A549 (cell line): ENCODE data around the gene INPP5A. TPM values are rescaled to one million over a fixed set of nuclear protein-coding genes. Genes with fewer than 3 reads are reported as not detected.

Source experiments
- ATAC-seq, 2 experiments: fragments of 200-7000 bp in 1 of 2; fragments of >200 bp in 1 of 2; cut with Nextera tagmentation in 1 of 2; cut with Tn5 transposase in 1 of 2; 3 replicates each; pipeline versions ENCODE4 v1.8.0 to v1.9.1; 2018 to 2020; ENCODE audit warnings: mild to moderate bottlenecking in 1 of 2, moderate library complexity in 1 of 2
- CTCF ChIA-PET: fragments of 300-600 bp; sonication (Branson Sonifier 250); formaldehyde crosslinking; extraction: SDS; loops from one replicate; lab custom pipeline; 2021; ENCODE audit warnings: antibody characterized with exemption, inconsistent platforms; lab: Yijun Ruan, JAX
- POLR2A ChIA-PET: fragments of 350-600 bp; formaldehyde crosslinking; extraction: SDS; loops from one replicate; lab custom pipeline; 2021; ENCODE audit warnings: antibody characterized with exemption, inconsistent platforms; lab: Yijun Ruan, JAX
- DNase-seq, 2 experiments: peaks; one replicate each; pipeline versions ENCODE4 v3.0.0 to v3.0.0-alpha.2; 2011 to 2016; ENCODE audit warnings: low read depth in 1 of 2, low spot score in 1 of 2
- FAIRE-seq: peaks from 2 replicates; lab custom pipeline; 2011; peaks lifted over from hg19 to GRCh38; lab: Jason Lieb, UNC
- H3K27ac ChIP-seq, 2 experiments: fragments of >200 bp; sonication (Bioruptor Twin); formaldehyde crosslinking; 3 replicates each; pipeline ENCODE4 v1.5.1; 2016 to 2017
- H3K4me1 ChIP-seq: fragments of >200 bp; sonication (Bioruptor Twin); formaldehyde crosslinking; 3 replicates; pipeline ENCODE4 v1.6.1; 2016
- H3K4me2 ChIP-seq: fragments of >200 bp; sonication (Bioruptor Twin); formaldehyde crosslinking; 3 replicates; pipeline ENCODE4 v1.6.1; 2016
- H3K4me3 ChIP-seq: fragments of >200 bp; sonication (Bioruptor Twin); formaldehyde crosslinking; 3 replicates; pipeline ENCODE4 v1.5.1; 2016
- H3K9me3 ChIP-seq: fragments of >200 bp; sonication (Bioruptor Twin); formaldehyde crosslinking; 3 replicates; pipeline ENCODE4 v1.6.1; 2016
- BCL3 ChIP-seq: fragments of >200 bp; sonication (Bioruptor Twin); formaldehyde crosslinking; IDR thresholded peaks from 3 replicates; pipeline ENCODE4 v1.6.1; 2016
- BHLHE40 ChIP-seq: IDR thresholded peaks from 2 replicates; pipeline ENCODE4 v1.6.1; 2012; ENCODE audit warnings: low read depth, low read length, inconsistent platforms
- CEBPB ChIP-seq, 2 experiments: fragments of >200 bp in 1 of 2; sonication (Bioruptor Twin) in 1 of 2; formaldehyde crosslinking in 1 of 2; IDR thresholded peaks; 2 replicates each; pipeline ENCODE4 v1.6.1; 2012 to 2016
- FOSL2 ChIP-seq, 2 experiments: fragments of 450-650 bp in 1 of 2; fragments of >200 bp in 1 of 2; sonication (Bioruptor Twin) in 1 of 2; formaldehyde crosslinking; IDR thresholded peaks; 2 replicates each; pipeline versions ENCODE4 v1.5.0 to v1.6.1; 2016 to 2020; ENCODE audit warnings: mild to moderate bottlenecking in 1 of 2, moderate library complexity in 1 of 2
- FOXS1 ChIP-seq: fragments of 250-450 bp; sonication (Bioruptor Pico); IDR thresholded peaks from 2 replicates; pipeline ENCODE4 v1.5.0; 2020; ENCODE audit warnings: mild to moderate bottlenecking, moderate library complexity
- HMGXB4 ChIP-seq: fragments of 250-450 bp; sonication (Bioruptor Pico); IDR thresholded peaks from 2 replicates; pipeline ENCODE4 v1.5.0; 2021; ENCODE audit warnings: mild to moderate bottlenecking, moderate library complexity, borderline replicate concordance
- HOXB13 ChIP-seq: fragments of 250-450 bp; sonication (Bioruptor Pico); IDR thresholded peaks from 2 replicates; pipeline ENCODE4 v1.5.0; 2020; ENCODE audit warnings: low read depth, mild to moderate bottlenecking, moderate library complexity
- JUN ChIP-seq, 2 experiments: fragments of >200 bp; sonication (Bioruptor Twin); formaldehyde crosslinking; IDR thresholded peaks; 2 replicates in 1 of 2; 3 replicates in 1 of 2; pipeline ENCODE4 v1.6.1; 2016 to 2017
- KDM5A ChIP-seq: fragments of 200-600 bp; sonication (generic); IDR thresholded peaks from 2 replicates; pipeline ENCODE4 v1.6.1; 2016; ENCODE audit warnings: antibody characterized with exemption, mild to moderate bottlenecking
- MYC ChIP-seq: IDR thresholded peaks from 2 replicates; pipeline ENCODE4 v1.6.1; 2012; ENCODE audit warnings: mild to moderate bottlenecking, inconsistent platforms, low read length, improper control_type of control experiment, borderline replicate concordance
- POLR2A ChIP-seq: IDR thresholded peaks from 2 replicates; pipeline ENCODE4 v1.6.1; 2012; ENCODE audit warnings: mild to moderate bottlenecking, low read length
- RARB ChIP-seq: fragments of 250-450 bp; sonication (Bioruptor Pico); IDR thresholded peaks from 2 replicates; pipeline ENCODE4 v1.8.0; 2021; ENCODE audit warnings: mild to moderate bottlenecking, moderate library complexity
- RFX5 ChIP-seq: fragments of 450-650 bp; IDR thresholded peaks from 2 replicates; pipeline ENCODE4 v1.7.1; 2014; ENCODE audit warnings: antibody characterized with exemption, mild to moderate bottlenecking, moderate library complexity
- SREBF2 ChIP-seq: fragments of 450-650 bp; IDR thresholded peaks from 2 replicates; pipeline ENCODE4 v1.6.1; 2014; ENCODE audit warnings: mild to moderate bottlenecking, moderate library complexity
- USF2 ChIP-seq: fragments of 450-650 bp; IDR thresholded peaks from 2 replicates; pipeline ENCODE4 v1.6.1; 2014; ENCODE audit warnings: antibody characterized with exemption
- ZC3H11A ChIP-seq: fragments of 450-650 bp; IDR thresholded peaks from 2 replicates; pipeline ENCODE4 v1.6.1; 2014; ENCODE audit warnings: antibody characterized with exemption, mild to moderate bottlenecking
- ZNF302 ChIP-seq: fragments of 250-450 bp; sonication (Bioruptor Pico); IDR thresholded peaks from 2 replicates; pipeline ENCODE4 v1.9.0; 2021; ENCODE audit warnings: inconsistent platforms, mild to moderate bottlenecking, moderate library complexity
- ZSCAN20 ChIP-seq: fragments of 250-450 bp; sonication (Bioruptor Pico); IDR thresholded peaks from 2 replicates; pipeline ENCODE4 v1.8.0; 2022; ENCODE audit warnings: mild to moderate bottlenecking, moderate library complexity
- WGBS: methylation state at CpG from one replicate; pipeline ENCODE4 v1.1.6; 2017; ENCODE audit errors: missing lambda C conversion rate; 5-methylcytosine and 5-hydroxymethylcytosine counted together
- polyA plus RNA-seq, 4 experiments: library from polyadenylated mRNA; depleted of rRNA in 3 of 4; stranded (reverse); fragments of >200 nt; fragmentation: RNase III in 1 of 4; extraction: RNeasy Plus Mini Kit Qiagen cat#74134 plus additional on column Dnase treatment in 1 of 4; gene quantifications; 2 replicates in 3 of 4; 3 replicates in 1 of 4; pipeline ENCODE4 v1.2.3, GENCODE V29; 2011 to 2017
- TF ChIP-seq, protein P1 (sequence below): IDR thresholded peaks from 2 replicates; pipeline ENCODE4 v1.6.1; 2012
- TF ChIP-seq, protein P2 (sequence below): fragments of 200-600 bp; sonication (generic); IDR thresholded peaks from 2 replicates; pipeline ENCODE4 v1.6.1; 2016; ENCODE audit warnings: antibody characterized with exemption, mild to moderate bottlenecking, moderate library complexity

INPP5A gene
- polyA plus RNA-seq, 2 of the 4 experiments (the other 2 are of a cell fraction), result 13.7 to 15.1 TPM

DNA sequence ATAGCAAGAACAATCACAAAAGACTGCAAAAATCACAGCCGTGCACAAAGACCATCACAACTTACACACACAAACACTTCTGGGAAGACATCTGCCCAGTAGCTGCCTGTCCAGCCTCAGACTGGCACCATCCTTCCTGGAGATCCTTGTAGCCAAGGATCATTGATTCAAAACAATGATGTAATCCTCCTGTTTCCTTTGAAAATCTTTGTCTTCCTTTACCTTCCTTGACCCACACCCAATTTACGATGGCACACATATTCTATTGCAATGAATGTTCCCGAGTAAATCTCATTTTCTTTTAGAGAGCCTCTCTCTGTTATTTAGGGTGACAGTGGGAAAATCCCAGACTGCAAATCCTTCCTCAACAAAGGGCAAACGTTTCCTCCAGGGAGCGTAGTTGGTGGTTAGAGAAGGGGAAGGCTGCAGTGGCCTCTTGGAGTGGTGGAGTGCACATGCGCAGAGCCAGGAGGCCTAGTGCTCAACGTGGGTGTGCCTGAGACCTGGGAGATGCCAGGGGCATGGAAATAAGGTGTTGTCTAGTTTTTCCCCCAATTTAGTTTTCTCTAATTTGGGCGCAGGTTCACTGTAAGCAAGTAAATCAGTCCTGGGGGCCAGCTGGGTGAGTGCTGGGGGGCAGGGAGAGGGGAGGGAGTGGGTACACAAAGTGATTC lies 3.1 kb upstream of the INPP5A start:
- no peak overlapping the region for H3K4me2 ChIP-seq
- DNase-seq (no peak), FAIRE-seq (no peak), ATAC-seq (no peak)
- H3K4me3 ChIP-seq, result no peak overlapping the region
- ChIA-PET POLR2A (no interaction called here), CTCF (interaction anchor here (1.2 to 3.7 kb wide), 2 partner anchors 14 to 75 kb away, joined by 3 to 20 read pairs; no protein-coding TSS in a partner anchor)
- H3K9me3 ChIP-seq, result peaks cover 5% of the 10 kb centered on the region; the same call in 1 of the 3 replicates
- peaks cover 28% of the 10 kb centered on the region for H3K4me1 ChIP-seq
- TF ChIP-seq, protein P1, sequence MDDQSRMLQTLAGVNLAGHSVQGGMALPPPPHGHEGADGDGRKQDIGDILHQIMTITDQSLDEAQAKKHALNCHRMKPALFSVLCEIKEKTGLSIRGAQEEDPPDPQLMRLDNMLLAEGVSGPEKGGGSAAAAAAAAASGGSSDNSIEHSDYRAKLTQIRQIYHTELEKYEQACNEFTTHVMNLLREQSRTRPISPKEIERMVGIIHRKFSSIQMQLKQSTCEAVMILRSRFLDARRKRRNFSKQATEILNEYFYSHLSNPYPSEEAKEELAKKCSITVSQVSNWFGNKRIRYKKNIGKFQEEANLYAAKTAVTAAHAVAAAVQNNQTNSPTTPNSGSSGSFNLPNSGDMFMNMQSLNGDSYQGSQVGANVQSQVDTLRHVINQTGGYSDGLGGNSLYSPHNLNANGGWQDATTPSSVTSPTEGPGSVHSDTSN, result no peak
- TF ChIP-seq RARB (CRISPR knock-in tag), result no peak
- no peak for TF ChIP-seq CEBPB (IDR thresholded peaks at IDR 0.05)
- TF ChIP-seq FOXS1, result no peak
- TF ChIP-seq FOSL2 (IDR thresholded peaks at IDR 0.05), result no peak
- TF ChIP-seq FOSL2 (CRISPR knock-in tag; IDR thresholded peaks at IDR 0.05), result no peak
- TF ChIP-seq JUN (IDR thresholded peaks at IDR 0.05), result no peak
- TF ChIP-seq HMGXB4 (CRISPR knock-in tag), result no peak
- TF ChIP-seq USF2, result no peak
- H3K27ac ChIP-seq, result no peak overlapping the region
- WGBS, result 84% methylated on average over 8 of the region's 8 CpGs

GRCh38 chr10:132535065-132535651 lies 2.4 kb upstream of the INPP5A start:
- H3K4me1 ChIP-seq, result peaks cover 28% of the 10 kb centered on the region

More at GRCh38 chr10:132535065-132535651, 2.4 kb upstream of the INPP5A start:
- H3K4me3 ChIP-seq, result no peak overlapping the region
- no peak overlapping the region for H3K4me2 ChIP-seq
- CTCF ChIA-PET, result interaction anchor here (0.7 to 1.5 kb wide), 3 partner anchors 22 to 76 kb away, joined by 3 to 4 read pairs (median 3); no protein-coding TSS in a partner anchor
- no peak for DNase-seq
- H3K9me3 ChIP-seq, result peaks cover 5% of the 10 kb centered on the region; the same call in 1 of the 3 replicates
- TF ChIP-seq BCL3 (no peak), HOXB13 (CRISPR knock-in tag) (no peak), BHLHE40 (no peak), RFX5 (no peak), ZSCAN20 (CRISPR knock-in tag) (no peak), SREBF2 (no peak), ZNF302 (CRISPR knock-in tag) (no peak), HMGXB4 (CRISPR knock-in tag) (no peak), KDM5A (no peak), POLR2A (no peak), MYC (no peak), ZC3H11A (no peak)
- TF ChIP-seq, protein P2, sequence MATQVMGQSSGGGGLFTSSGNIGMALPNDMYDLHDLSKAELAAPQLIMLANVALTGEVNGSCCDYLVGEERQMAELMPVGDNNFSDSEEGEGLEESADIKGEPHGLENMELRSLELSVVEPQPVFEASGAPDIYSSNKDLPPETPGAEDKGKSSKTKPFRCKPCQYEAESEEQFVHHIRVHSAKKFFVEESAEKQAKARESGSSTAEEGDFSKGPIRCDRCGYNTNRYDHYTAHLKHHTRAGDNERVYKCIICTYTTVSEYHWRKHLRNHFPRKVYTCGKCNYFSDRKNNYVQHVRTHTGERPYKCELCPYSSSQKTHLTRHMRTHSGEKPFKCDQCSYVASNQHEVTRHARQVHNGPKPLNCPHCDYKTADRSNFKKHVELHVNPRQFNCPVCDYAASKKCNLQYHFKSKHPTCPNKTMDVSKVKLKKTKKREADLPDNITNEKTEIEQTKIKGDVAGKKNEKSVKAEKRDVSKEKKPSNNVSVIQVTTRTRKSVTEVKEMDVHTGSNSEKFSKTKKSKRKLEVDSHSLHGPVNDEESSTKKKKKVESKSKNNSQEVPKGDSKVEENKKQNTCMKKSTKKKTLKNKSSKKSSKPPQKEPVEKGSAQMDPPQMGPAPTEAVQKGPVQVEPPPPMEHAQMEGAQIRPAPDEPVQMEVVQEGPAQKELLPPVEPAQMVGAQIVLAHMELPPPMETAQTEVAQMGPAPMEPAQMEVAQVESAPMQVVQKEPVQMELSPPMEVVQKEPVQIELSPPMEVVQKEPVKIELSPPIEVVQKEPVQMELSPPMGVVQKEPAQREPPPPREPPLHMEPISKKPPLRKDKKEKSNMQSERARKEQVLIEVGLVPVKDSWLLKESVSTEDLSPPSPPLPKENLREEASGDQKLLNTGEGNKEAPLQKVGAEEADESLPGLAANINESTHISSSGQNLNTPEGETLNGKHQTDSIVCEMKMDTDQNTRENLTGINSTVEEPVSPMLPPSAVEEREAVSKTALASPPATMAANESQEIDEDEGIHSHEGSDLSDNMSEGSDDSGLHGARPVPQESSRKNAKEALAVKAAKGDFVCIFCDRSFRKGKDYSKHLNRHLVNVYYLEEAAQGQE, result no peak
- TF ChIP-seq, protein P1, result no peak
- ATAC-seq, result no peak
- POLR2A ChIA-PET, result no interaction called here
- H3K27ac ChIP-seq, result no peak overlapping the region
- WGBS, result 92% methylated on average over 18 of the region's 18 CpGs
- FAIRE-seq, result no peak
